ENCODE data around the gene SLC25A39.
"Not testable (repeated sequence)": the region's sequence is repeated elsewhere in the genome, so short reads cannot be mapped to it uniquely, and the experiment has no call there.

SLC25A39 gene

GRCh38 chr17:44346064-44346844 is 21.6 kb upstream of the SLC25A39 start:
- peak overlapping the region; percentile 66 for H3K4me3 ChIP-seq (replicated peaks; ENCODE audit: low read depth, low read length)
- H3K36me3 ChIP-seq (ENCODE audit: control insufficient read depth, insufficient read depth, low read length) = peaks cover 16% of the 10 kb centered on the region
- H3K27me3 ChIP-seq (replicated peaks; ENCODE audit: control insufficient read depth, insufficient read depth, low read length) = no peaks in the 10 kb centered on the region
- DNase-seq (ENCODE audit: extremely low read depth, insufficient read length) = no peak
- no peak for TF ChIP-seq CTCF (IDR thresholded peaks at IDR 0.05; ENCODE audit: insufficient read depth, low read length, poor library complexity, severe bottlenecking)

GRCh38 chr17:44345454-44346026 is 20.9 kb upstream of the SLC25A39 start:
- Histone ChIP-seq H3K27me3 (replicated peaks; ENCODE audit: control insufficient read depth, insufficient read depth, low read length) (no peaks in the 10 kb centered on the region), H3K36me3 (ENCODE audit: control insufficient read depth, insufficient read depth, low read length) (peaks cover 9% of the 10 kb centered on the region), H3K4me3 (replicated peaks; ENCODE audit: low read depth, low read length) (peak overlapping the region; percentile 66)
- DNase-seq (ENCODE audit: extremely low read depth, insufficient read length) = peak; percentile 68
- peak; percentile 74 for TF ChIP-seq CTCF (IDR thresholded peaks at IDR 0.05; ENCODE audit: insufficient read depth, low read length, poor library complexity, severe bottlenecking)

- no peak for TF ChIP-seq CTCF (IDR thresholded peaks at IDR 0.05; ENCODE audit: insufficient read depth, low read length, poor library complexity, severe bottlenecking)
- Histone ChIP-seq H3K4me3 (replicated peaks; ENCODE audit: low read depth, low read length) (peak within 1 kb of the TSS; percentile 66), H3K27me3 (replicated peaks; ENCODE audit: control insufficient read depth, insufficient read depth, low read length) (no peaks in the 10 kb centered on the region), H3K36me3 (ENCODE audit: control insufficient read depth, insufficient read depth, low read length) (peaks cover 6% of the 10 kb centered on the region)
- peak; percentile 88 for DNase-seq (ENCODE audit: extremely low read depth, insufficient read length)
These were observed 20.4 kb upstream of the SLC25A39 start, which contains the start of gene GRN for GRCh38 chr17:44344939-44345453. Gene GRN, plus strand, starts transcription at chr17:44345302. Its CDS starts 3,863 bp downstream, at chr17:44349165.

GRCh38 chr17:44343510-44344209 is 19.0 kb upstream of the SLC25A39 start:
- no peak for TF ChIP-seq CTCF (IDR thresholded peaks at IDR 0.05; ENCODE audit: insufficient read depth, low read length, poor library complexity, severe bottlenecking)
- Histone ChIP-seq H3K4me3 (replicated peaks; ENCODE audit: low read depth, low read length) (no peak overlapping the region), H3K27me3 (replicated peaks; ENCODE audit: control insufficient read depth, insufficient read depth, low read length) (no peaks in the 10 kb centered on the region), H3K36me3 (ENCODE audit: control insufficient read depth, insufficient read depth, low read length) (no peaks in the 10 kb centered on the region)
- no peak for DNase-seq (ENCODE audit: extremely low read depth, insufficient read length)

GRCh38 chr17:44340553-44340952 is 15.9 kb upstream of the SLC25A39 start:
- H3K27me3 ChIP-seq (replicated peaks; ENCODE audit: control insufficient read depth, insufficient read depth, low read length); H3K4me3 ChIP-seq (replicated peaks; ENCODE audit: low read depth, low read length); H3K36me3 ChIP-seq (ENCODE audit: control insufficient read depth, insufficient read depth, low read length); DNase-seq (ENCODE audit: extremely low read depth, insufficient read length): not testable (repeated sequence)

- no peak for TF ChIP-seq CTCF (IDR thresholded peaks at IDR 0.05; ENCODE audit: insufficient read depth, low read length, poor library complexity, severe bottlenecking)
- no peak for DNase-seq (ENCODE audit: extremely low read depth, insufficient read length)
- Histone ChIP-seq H3K4me3 (replicated peaks; ENCODE audit: low read depth, low read length) (no peak overlapping the region), H3K36me3 (ENCODE audit: control insufficient read depth, insufficient read depth, low read length) (no peaks in the 10 kb centered on the region), H3K27me3 (replicated peaks; ENCODE audit: control insufficient read depth, insufficient read depth, low read length) (no peaks in the 10 kb centered on the region)
These were observed 14.1 kb upstream of the SLC25A39 start for GRCh38 chr17:44338702-44339101.
